GM12874 (cell line): ENCODE results near the gene FLNA.
A peak's percentile ranks its signal among the peaks of the same experiment; 100 is the strongest.

Experiments
- TF ChIP-seq, protein P1 (sequence below): IDR thresholded peaks from 2 replicates; pipeline ENCODE4 v1.5.1; 2011; ENCODE audit warnings: low read depth, mild to moderate bottlenecking, control low read depth, low read length, moderate library complexity; ENCODE audit not compliant: insufficient read depth

Gene FLNA

DNA sequence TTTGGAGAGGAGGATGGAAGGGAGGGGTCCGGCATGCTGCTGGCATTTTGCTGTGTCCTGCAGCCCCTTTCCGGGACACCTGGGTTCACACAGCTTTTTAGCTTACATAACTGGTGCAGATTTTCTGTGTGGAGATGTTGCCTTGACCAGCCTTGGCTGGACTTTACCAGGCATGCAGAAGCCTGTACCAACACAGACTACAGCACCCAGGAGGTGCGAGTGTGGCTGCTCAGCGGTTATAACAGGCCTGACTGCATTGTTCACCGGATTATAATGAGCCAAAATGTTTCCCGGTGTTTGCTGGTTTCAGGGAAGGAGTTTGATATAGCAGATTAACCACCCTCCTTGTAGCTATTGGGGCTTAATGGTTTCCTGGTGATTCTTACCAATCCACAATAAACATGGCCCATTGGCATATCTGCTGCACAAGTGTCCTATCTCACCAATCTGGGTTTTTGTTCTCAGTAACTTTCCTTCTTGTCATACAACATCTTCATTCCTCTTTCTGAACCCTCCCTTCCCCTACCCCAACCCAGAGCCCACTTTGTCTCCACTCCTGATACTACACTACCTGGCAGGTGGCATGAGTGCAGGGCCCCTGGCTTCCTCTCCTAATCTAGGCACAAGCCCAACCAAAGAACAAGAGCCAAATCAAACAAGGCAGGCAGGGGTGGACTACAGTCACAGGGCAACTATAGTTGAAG is 27.6 kb upstream of the FLNA start:
- TF ChIP-seq, protein P1, sequence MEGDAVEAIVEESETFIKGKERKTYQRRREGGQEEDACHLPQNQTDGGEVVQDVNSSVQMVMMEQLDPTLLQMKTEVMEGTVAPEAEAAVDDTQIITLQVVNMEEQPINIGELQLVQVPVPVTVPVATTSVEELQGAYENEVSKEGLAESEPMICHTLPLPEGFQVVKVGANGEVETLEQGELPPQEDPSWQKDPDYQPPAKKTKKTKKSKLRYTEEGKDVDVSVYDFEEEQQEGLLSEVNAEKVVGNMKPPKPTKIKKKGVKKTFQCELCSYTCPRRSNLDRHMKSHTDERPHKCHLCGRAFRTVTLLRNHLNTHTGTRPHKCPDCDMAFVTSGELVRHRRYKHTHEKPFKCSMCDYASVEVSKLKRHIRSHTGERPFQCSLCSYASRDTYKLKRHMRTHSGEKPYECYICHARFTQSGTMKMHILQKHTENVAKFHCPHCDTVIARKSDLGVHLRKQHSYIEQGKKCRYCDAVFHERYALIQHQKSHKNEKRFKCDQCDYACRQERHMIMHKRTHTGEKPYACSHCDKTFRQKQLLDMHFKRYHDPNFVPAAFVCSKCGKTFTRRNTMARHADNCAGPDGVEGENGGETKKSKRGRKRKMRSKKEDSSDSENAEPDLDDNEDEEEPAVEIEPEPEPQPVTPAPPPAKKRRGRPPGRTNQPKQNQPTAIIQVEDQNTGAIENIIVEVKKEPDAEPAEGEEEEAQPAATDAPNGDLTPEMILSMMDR, result no peak

DNA sequence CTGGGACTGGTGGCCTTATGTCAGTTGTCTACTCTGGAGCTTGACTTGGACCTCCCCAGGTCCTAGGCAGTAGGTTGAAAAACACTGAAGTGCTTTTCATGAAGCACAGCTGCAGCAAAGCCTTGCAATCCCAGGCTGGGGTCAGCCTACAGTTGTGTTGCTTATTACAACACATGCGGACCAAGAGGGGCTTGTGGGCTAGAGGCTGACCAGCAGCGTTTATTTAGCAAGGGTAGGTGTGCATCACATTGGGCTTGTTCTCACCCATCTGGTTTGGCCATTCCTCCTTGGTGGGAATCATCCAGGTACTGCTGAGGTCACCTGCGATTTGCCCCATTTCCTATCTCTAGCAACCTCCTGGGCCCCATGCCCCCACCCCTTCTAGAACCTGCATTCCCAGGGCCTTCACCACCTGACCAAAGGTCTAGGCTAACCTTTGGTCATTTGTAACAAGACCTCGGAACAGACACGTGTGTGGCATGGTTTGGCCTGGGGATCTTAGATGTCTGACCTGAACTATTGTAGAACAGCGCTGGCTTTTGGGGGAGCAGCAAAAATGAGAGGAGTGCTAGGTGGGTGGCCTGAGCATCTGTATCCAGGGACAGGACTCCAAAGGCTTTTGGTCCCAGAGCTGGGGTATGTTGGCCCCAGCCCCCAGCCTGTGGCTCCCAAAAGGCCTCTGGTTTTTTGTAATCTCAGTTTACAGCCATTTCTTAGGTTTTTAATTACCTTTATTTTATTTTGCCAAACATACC is 26.8 kb upstream of the FLNA start:
- TF ChIP-seq, protein P1, result no peak

DNA sequence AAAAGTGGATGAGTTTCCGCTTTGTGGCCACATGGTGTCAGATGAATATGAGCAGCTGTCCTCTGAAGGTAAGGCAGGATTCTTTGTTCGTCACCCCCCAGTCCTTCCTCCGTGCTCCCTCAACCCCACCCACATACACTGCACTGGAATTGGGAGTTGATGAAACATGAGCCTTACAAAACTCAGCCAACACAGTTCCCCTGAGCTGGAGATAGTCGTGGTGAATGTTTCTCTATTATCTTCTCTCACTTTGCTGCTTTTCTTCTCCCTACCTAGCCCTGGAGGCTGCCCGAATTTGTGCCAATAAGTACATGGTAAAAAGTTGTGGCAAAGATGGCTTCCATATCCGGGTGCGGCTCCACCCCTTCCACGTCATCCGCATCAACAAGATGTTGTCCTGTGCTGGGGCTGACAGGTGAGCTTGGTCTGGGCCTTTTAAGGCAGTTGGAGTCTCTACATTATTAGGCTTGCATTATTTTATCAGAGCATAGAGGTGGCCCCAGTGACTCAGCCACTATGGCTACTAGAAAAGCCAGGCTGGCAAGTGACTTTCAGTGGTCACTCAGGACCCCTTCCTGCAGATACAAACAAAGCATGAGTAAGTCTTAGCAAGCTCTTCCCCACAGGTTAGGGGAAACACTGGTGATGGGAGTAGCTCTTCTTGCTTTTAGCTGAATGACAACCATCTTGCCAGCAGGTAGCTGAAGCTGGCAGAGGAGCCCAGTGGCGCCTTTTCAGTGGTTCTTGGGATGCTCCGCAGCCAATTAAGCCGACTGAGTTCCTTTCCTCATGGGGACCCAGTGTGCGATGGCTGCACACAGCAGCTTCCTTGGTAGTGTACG is 25.3 kb upstream of the FLNA start:
- TF ChIP-seq, protein P1, result no peak

DNA sequence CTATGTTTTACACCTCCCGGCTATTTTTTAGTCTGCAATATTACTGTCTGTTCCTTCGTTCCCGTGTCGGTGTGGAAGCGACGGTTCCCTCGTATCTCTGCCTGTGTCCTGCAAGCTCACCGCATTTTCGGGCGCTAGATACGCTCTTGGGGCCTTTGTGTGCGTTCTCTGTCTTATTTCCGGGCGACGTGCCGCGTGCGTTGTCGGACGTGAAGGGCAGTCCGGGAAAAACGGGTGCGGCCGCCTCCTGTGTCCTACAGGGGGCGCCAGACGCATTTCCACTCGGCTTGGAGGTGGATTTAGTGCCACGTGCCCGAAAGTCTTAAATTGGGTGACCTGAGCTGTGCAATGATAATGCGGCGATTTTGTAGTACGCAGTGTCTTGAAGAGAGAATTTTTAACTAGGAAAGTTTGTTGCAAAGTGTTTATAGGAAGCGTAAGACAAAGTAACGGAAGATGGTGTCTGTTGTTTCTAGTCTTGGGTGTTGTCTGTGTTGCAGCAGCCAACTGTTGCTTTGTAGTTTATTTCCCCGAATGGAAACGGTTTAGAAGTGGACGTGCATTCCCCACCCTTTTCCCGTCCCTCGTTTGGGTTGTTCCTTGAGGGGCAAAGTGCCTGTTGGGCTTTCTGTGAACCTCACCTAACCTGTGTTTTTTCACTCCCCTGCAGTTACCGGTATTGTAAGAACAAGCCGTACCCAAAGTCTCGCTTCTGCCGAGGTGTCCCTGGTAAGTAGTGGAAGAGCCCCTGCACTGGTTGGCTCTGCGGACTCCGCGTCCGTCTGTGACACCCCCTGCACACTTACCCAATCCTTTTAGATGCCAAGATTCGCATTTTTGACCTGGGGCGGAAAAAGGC is 24.5 kb upstream of the FLNA start:
- TF ChIP-seq, protein P1, result peak; percentile 68

DNA sequence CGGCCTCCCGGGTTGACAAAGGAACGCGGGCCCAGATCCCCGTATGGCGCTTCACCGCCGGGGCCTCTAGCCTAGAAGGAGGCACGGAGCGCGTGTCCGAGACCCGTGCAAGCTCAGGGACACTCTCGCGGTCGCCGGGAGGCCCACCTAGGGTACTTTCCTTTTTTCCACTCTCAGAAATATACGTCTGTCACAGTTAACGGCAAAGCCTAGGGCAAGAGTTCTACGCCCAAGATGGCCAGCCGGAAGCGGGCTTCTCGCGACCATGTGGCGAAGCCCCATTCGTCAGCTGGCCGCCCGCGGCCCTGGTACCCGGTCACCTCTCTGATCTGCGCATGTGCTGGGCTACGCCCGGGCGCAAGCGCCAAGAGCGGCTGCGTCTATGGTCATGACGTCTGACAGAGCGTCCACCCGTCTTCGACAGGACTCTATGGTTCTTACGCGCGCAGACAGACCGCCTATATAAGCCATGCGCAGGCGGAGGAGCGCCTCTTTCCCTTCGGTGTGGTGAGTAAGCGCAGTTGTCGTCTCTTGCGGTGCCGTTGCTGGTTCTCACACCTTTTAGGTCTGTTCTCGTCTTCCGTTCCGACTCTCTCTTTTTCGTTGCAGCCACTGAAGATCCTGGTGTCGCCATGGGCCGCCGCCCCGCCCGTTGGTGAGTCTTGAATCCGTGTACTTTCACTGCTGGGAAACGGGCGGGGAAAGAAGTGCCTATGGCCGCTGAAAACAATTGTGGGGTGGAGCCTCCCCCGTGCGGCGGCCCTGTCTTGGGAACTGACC is 23.6 kb upstream of the FLNA start, which contains the start of gene RPL10:
RPL10 (plus strand) TSS at position 490 of the 780 bp plus-strand sequence; CDS start at position 633, 143 bp downstream.
- TF ChIP-seq, protein P1, result no peak

DNA sequence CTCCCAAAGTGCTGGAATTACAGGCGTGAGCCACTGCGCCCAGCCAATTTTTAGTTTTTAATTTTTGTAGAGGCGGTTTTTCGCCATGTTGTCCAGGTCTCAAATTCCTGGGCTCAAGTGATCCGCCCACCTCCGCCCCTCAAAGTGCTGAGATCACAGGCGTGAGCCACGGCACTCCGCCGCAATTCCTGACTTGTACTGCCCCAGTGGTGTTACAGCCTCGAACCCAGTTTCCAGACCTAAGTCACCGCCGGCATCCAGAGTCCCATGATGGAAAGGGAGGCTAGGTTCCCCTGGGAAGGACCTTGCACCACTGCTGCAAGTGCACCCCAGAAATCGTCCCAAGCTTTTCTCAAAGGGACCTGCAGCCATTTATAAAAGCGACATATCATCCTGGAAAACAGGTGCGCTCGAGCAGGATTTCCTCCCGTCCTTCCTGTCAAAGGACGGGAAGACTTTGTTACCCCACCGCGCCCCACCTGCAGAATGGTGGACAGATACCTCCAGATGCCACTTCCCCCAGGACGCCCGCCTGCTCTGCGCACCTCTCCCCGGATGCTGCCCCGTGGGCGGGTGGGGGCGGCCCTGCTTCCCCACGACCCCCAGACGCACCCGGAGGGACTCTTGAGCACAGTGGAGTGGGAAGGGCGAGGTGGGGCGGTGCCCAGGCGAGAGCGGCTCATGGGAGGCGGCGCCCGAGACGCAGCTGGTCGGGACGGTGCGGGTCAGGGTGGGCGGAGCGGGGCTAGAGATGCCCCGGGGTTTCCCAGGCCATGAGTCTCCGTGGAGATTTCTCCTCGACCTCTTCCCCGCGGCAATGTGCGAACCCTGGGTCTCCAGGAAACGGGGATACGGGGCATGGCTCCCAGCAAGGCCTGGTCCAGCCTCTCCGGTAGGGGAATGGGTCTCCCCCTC is 22.8 kb upstream of the FLNA start:
- TF ChIP-seq, protein P1, result no peak
